HepG2 (cell line): ENCODE data around the gene PIK3IP1.

Experiments
- CHD2 ChIP-seq: IDR thresholded peaks from 2 replicates; pipeline ENCODE4 v1.6.1; 2011; ENCODE audit warnings: low read depth, low read length, improper control_type of control experiment
- FOXJ3 ChIP-seq: sonication (generic); formaldehyde crosslinking; IDR thresholded peaks from 2 replicates; pipeline ENCODE4 v1.4.0; 2020; ENCODE audit warnings: missing genetic modification reagents, mild to moderate bottlenecking, borderline replicate concordance
- HNF4A ChIP-seq: sonication (generic); formaldehyde crosslinking; IDR thresholded peaks from 2 replicates; pipeline ENCODE4 v1.4.0; 2020; ENCODE audit warnings: missing genetic modification reagents
- POLR2A ChIP-seq, 2 experiments: IDR thresholded peaks; 2 replicates each; pipeline ENCODE4 v1.6.1; 2011; ENCODE audit warnings: low read depth in 2 of 2, low read length in 2 of 2, mild to moderate bottlenecking in 1 of 2, moderate library complexity in 1 of 2; ENCODE audit not compliant: insufficient read depth in 1 of 2
- POLR2AphosphoS5 ChIP-seq: IDR thresholded peaks from 2 replicates; pipeline ENCODE4 v1.6.1; 2012; ENCODE audit warnings: low read depth, low read length
- SIN3A ChIP-seq: IDR thresholded peaks from 2 replicates; pipeline ENCODE4 v1.6.1; 2011; ENCODE audit warnings: low read depth, mild to moderate bottlenecking, control low read depth, low read length, borderline replicate concordance
- SP1 ChIP-seq, 2 experiments: fragments of 450-650 bp in 1 of 2; sonication (generic) in 1 of 2; formaldehyde crosslinking in 1 of 2; IDR thresholded peaks; 2 replicates each; pipeline versions ENCODE4 v1.4.0 to v1.6.1; 2016 to 2020; ENCODE audit warnings: missing genetic modification reagents in 1 of 2
- SP2 ChIP-seq: sonication (generic); formaldehyde crosslinking; IDR thresholded peaks from 2 replicates; pipeline ENCODE4 v1.5.1; 2020; ENCODE audit warnings: mild to moderate bottlenecking, missing genetic modification reagents
- TAF1 ChIP-seq: sonication (generic); formaldehyde crosslinking; IDR thresholded peaks from 2 replicates; pipeline ENCODE4 v1.4.0; 2020; ENCODE audit warnings: missing genetic modification reagents
- ZEB1 ChIP-seq: IDR thresholded peaks from 2 replicates; pipeline ENCODE4 v1.6.1; 2012; ENCODE audit warnings: mild to moderate bottlenecking, low read depth, inconsistent platforms; ENCODE audit not compliant: insufficient replicate concordance
- ZNF253 ChIP-seq: sonication (generic); formaldehyde crosslinking; IDR thresholded peaks from 2 replicates; pipeline ENCODE4 v1.8.0; 2022; ENCODE audit warnings: mild to moderate bottlenecking, missing genetic modification reagents, borderline replicate concordance
- TF ChIP-seq, protein P1 (sequence below): sonication (generic); formaldehyde crosslinking; IDR thresholded peaks from 2 replicates; pipeline ENCODE4 v1.8.1; 2022; ENCODE audit warnings: low read depth, mild to moderate bottlenecking, missing genetic modification reagents
- TF ChIP-seq, protein P2 (sequence below): sonication (generic); formaldehyde crosslinking; IDR thresholded peaks from 2 replicates; pipeline ENCODE4 v1.4.0; 2020; ENCODE audit warnings: missing genetic modification reagents
- TF ChIP-seq, protein P3 (sequence below): IDR thresholded peaks from 2 replicates; pipeline ENCODE4 v1.6.1; 2012; ENCODE audit warnings: low read depth, low read length, improper control_type of control experiment

DNA sequence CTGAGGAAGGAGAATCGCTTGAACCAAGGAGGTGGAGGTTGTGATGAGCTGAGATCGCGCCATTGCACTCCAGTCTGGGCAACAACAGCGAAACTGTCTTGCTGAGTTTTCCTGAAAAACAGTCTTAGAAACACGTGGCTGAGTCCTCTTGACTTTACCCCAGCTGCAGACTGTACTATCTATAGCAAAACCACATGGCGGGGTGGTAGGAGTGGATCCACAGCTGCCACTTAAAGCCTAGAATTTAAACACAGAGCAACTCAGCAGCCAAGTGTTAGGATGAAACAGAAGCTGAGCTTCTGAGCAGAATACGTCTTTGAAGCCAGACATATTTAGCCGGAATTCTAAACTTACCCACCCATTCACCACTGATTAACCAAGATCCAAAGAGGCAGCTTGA, 39.7 kb upstream of the PIK3IP1 start:
- TF ChIP-seq CHD2 (no peak), SIN3A (no peak), SP2 (CRISPR knock-in tag) (no peak), FOXJ3 (CRISPR knock-in tag) (no peak), ZEB1 (no peak), POLR2A (IDR thresholded peaks at IDR 0.05; ENCODE audit: insufficient read depth in 1 of 2, low read depth in 2 of 2, low read length in 2 of 2) (no peak), ZNF253 (CRISPR knock-in tag) (no peak), HNF4A (CRISPR knock-in tag) (no peak), TAF1 (CRISPR knock-in tag) (no peak), POLR2AphosphoS5 (no peak), SP1 (IDR thresholded peaks at IDR 0.05) (no peak), SP1 (CRISPR knock-in tag; IDR thresholded peaks at IDR 0.05) (no peak)
- TF ChIP-seq, protein P1, sequence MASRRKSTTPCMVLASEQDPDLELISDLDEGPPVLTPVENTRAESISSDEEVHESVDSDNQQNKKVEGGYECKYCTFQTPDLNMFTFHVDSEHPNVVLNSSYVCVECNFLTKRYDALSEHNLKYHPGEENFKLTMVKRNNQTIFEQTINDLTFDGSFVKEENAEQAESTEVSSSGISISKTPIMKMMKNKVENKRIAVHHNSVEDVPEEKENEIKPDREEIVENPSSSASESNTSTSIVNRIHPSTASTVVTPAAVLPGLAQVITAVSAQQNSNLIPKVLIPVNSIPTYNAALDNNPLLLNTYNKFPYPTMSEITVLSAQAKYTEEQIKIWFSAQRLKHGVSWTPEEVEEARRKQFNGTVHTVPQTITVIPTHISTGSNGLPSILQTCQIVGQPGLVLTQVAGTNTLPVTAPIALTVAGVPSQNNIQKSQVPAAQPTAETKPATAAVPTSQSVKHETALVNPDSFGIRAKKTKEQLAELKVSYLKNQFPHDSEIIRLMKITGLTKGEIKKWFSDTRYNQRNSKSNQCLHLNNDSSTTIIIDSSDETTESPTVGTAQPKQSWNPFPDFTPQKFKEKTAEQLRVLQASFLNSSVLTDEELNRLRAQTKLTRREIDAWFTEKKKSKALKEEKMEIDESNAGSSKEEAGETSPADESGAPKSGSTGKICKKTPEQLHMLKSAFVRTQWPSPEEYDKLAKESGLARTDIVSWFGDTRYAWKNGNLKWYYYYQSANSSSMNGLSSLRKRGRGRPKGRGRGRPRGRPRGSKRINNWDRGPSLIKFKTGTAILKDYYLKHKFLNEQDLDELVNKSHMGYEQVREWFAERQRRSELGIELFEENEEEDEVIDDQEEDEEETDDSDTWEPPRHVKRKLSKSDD (CRISPR knock-in tag): no peak
- TF ChIP-seq, protein P2, sequence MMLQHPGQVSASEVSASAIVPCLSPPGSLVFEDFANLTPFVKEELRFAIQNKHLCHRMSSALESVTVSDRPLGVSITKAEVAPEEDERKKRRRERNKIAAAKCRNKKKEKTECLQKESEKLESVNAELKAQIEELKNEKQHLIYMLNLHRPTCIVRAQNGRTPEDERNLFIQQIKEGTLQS: no peak
- TF ChIP-seq, protein P3, sequence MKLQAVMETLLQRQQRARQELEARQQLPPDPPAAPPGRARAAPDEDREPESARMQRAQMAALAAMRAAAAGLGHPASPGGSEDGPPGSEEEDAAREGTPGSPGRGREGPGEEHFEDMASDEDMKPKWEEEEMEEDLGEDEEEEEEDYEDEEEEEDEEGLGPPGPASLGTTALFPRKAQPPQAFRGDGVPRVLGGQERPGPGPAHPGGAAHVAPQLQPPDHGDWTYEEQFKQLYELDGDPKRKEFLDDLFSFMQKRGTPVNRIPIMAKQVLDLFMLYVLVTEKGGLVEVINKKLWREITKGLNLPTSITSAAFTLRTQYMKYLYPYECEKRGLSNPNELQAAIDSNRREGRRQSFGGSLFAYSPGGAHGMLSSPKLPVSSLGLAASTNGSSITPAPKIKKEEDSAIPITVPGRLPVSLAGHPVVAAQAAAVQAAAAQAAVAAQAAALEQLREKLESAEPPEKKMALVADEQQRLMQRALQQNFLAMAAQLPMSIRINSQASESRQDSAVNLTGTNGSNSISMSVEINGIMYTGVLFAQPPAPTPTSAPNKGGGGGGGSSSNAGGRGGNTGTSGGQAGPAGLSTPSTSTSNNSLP: no peak
